GM12892 (cell line): ENCODE results near the gene SAPCD1.

Source experiments
- DNase-seq: peaks from one replicate; pipeline ENCODE4 v3.0.0; 2011; ENCODE audit not compliant: insufficient read length
- FAIRE-seq: peaks from 2 replicates; lab custom pipeline; 2011; peaks lifted over from hg19 to GRCh38; lab: Jason Lieb, UNC
- POLR2A ChIP-seq: IDR thresholded peaks from 2 replicates; pipeline ENCODE4 v1.6.1; 2011; ENCODE audit warnings: low read depth, low read length, control low read depth
- POLR2AphosphoS5 ChIP-seq: IDR thresholded peaks from 2 replicates; pipeline ENCODE4 v1.6.1; 2011; ENCODE audit warnings: low read depth, low read length, control low read depth
- TAF1 ChIP-seq: IDR thresholded peaks from 2 replicates; pipeline ENCODE4 v1.6.1; 2011; ENCODE audit warnings: low read depth, mild to moderate bottlenecking, control low read depth, low read length, borderline replicate concordance

SAPCD1 gene

DNA sequence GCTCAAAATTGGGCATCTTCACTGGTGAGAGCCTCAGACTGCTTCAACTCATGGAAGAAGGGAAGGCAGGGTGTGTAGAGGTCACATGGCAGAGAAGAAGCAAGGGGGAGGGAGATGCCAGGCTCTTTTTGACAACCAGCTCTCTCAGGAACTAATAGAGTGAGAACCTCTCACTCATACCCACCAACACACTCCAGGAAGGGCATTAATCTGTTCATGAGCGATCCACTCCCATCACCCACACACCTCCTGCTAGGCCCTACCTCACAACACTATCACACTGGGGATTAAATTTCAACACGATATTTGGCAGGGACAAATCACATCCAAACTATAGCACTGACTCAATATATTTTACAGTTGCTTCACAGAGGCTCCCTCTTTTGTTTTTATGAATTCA, 20.6 kb upstream of the SAPCD1 start:
- FAIRE-seq: no peak
- no peak for TF ChIP-seq POLR2A
- no peak for TF ChIP-seq TAF1
- TF ChIP-seq POLR2AphosphoS5: no peak
- no peak for DNase-seq

DNA sequence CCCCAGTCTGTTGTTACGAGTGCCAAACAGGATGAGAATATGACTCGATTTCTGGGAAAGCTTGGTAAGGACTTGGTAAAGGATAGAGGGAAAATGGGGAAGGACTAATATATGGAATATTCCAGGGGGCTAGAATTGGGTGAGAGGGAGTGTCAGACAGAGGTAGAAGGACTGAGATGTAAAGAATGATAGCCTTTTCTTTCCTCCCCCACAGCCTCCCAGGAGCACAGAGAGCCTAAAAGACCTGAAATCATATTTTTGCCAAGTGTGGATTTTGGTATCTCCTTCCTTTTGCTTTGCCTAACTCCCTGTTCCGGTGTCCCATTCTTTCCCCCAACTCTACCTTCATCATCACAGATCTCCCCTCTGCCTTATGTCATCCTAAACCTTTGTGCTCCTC, 19.6 kb upstream of the SAPCD1 start:
- FAIRE-seq (no peak), DNase-seq (no peak)
- no peak for TF ChIP-seq TAF1
- no peak for TF ChIP-seq POLR2A
- no peak for TF ChIP-seq POLR2AphosphoS5

DNA sequence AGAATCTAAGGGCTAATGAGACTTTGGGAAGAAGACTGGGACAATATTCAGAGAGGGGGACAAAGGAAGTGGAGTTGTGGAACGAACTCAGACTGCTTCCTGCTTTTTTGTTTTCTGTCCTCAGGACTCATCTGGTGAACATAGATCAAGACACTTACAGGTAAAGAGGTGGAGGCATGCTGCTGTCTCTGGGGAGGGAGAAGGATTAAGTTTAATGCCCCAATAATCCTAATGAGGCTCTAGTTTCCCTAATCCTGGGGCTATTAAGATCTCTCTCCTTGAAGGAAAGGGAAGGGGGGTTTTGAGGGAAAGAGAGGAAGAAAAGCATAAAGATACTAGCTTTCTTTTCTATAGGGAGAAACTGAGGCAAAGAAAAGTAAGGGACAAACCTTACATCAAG, 18.0 kb upstream of the SAPCD1 start:
- DNase-seq: no peak
- no peak for TF ChIP-seq POLR2A
- TF ChIP-seq POLR2AphosphoS5: no peak
- TF ChIP-seq TAF1: no peak
- FAIRE-seq: no peak

DNA sequence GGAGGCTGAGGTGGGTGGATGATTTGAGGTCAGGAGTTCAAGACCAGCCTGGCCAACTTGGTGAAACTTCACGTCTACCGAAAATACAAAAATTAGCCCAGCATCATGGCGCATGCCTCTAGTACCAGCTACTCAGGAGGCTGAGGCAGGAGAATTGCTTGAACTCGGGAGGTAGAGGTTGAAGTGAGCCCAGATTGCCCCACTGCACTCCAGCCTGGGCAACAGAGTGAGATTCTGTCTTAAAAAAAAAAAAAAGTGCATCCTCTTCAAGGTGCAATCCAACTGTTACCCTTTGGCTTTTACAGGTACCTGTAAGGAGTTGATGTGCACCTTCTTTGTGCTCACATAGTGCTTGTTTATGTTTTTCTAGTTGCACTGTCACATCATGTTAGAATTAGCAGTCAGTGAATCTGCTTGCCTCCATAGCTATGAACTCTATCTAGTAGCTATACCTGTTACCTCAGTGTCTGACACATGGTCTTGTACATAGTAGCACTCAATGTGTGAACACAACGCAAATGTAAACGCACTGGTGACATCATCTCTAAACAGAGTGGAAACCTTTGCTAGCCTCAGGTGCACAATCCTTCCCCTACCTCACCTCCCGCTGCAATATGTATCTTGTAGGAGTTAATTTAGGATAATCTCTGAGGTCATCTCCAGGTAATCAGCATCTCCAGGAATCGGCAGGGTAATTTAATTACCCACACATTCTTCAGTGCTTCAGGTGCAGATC, 13.0 kb upstream of the SAPCD1 start:
- no peak for FAIRE-seq
- no peak for DNase-seq
- TF ChIP-seq POLR2A (no peak), POLR2AphosphoS5 (no peak)

DNA sequence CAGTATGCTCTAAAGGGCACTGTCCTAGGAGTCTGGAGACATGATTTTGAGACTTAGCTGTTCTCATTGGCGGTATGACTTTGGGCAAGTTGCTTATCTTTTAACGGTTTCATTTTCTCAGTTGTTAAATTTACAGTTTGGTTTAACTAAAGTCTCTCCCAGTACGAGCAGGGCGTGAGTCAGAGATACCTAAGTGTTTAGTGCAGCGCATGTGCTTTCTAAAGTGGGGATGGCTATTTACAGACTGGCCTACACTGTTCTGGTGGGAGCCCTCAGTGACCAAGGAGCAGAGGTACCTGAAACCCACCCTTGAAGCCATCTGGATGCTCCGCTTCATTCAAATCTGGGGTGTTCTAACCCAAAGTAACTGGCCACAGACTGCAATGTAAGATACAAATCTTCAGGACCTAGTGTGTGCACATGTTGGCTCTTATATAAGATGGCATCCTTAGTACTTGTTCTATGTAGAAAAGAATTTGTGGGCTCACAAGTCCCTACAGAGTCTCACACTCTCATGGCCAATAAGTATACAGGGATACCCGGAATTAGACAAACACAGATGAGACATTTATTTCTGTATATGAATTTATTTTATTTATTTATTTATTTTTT, 11.9 kb upstream of the SAPCD1 start:
- DNase-seq: no peak
- no peak for TF ChIP-seq POLR2AphosphoS5
- no peak for TF ChIP-seq TAF1
- no peak for TF ChIP-seq POLR2A
- no peak for FAIRE-seq

DNA sequence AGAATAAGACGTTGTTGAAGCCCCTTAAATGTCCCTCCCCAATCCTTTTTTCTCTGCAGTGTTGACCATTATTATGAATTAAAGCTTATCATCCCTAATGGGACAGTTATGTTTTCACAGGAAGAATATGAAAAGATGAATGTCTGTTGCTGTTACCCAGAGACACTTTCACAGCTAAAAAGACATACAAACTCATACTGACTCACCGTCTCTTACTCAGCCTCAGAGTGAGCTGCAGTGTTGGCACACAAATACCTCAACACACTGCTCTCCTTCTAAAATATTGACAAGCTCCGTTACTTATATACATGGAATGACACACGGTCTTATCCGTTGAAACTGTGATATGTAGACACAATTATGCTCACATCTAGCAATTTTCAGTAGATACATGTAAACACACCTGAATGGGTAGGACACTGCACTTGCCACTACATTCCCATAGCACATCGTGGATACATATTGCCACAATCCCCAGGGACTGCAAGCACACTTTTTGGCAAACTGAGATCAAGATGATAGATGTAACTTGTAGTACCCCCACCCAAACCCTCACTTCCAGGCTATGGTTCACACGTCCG, 9.6 kb upstream of the SAPCD1 start:
- no peak for TF ChIP-seq POLR2AphosphoS5
- no peak for TF ChIP-seq TAF1
- TF ChIP-seq POLR2A: no peak
- FAIRE-seq (no peak), DNase-seq (no peak)

DNA sequence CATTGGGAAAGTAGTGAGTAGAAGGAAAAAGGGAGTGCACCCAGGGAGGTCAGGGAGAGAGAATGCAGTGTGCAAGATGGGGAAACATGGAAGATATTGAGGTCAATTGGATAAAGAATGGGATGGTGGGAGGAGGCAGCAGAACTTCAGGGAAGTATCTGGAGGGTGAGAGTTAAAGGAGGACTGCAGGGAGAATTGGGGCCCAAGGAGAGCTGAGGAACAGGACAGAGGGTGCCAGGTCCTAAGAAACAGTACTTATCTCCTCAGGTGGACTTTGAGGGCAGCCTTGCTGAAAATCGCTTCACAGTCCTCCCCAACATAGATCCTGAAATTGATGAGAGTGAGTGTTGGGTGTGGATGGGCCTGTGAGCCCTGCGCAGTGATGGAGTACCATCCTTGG, 4.2 kb upstream of the SAPCD1 start:
- DNase-seq: no peak
- TF ChIP-seq TAF1 (no peak), POLR2AphosphoS5 (no peak), POLR2A (no peak)
- FAIRE-seq: no peak

DNA sequence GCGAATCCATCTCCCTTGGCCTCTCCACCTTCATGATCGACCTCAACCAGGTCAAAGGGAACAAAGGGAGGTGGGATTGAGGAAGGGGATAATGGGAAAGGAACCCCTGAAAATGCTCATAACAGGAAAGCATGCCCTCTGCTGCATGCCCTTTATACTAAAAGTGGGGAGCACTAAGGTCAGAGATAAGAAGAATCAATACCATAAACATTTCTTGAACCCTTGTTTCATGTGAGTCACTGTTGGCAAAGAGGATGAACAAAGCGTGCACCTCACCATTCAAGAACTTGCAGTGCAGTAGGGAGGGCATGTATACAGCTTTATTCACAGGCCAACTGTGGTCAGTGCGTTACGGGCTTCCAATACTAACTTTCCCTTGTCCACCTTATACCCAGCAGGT, 1.7 kb upstream of the SAPCD1 start:
- DNase-seq (no peak), FAIRE-seq (no peak)
- TF ChIP-seq TAF1 (no peak), POLR2A (no peak), POLR2AphosphoS5 (no peak)

DNA sequence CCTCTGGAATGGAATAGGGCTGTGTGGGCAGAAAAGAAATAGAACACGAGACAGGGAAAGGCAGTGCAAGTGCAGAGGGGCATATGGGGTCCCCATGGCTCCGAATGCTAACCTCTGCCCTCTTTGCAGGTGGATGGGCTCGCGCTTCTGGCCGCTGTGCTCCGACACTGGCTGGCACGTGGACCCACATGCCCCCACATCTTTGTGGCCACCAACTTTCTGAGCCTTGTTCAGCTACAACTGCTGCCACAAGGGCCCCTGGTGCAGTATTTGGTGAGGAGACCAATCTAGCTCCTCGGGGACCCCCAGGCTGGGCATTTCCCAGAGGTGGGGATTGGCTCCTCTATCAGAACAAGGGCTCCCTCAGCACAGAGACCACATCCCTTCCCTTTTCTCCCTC, 1.1 kb upstream of the SAPCD1 start:
- FAIRE-seq (no peak), DNase-seq (no peak)
- TF ChIP-seq POLR2AphosphoS5 (no peak), POLR2A (no peak), TAF1 (no peak)

DNA sequence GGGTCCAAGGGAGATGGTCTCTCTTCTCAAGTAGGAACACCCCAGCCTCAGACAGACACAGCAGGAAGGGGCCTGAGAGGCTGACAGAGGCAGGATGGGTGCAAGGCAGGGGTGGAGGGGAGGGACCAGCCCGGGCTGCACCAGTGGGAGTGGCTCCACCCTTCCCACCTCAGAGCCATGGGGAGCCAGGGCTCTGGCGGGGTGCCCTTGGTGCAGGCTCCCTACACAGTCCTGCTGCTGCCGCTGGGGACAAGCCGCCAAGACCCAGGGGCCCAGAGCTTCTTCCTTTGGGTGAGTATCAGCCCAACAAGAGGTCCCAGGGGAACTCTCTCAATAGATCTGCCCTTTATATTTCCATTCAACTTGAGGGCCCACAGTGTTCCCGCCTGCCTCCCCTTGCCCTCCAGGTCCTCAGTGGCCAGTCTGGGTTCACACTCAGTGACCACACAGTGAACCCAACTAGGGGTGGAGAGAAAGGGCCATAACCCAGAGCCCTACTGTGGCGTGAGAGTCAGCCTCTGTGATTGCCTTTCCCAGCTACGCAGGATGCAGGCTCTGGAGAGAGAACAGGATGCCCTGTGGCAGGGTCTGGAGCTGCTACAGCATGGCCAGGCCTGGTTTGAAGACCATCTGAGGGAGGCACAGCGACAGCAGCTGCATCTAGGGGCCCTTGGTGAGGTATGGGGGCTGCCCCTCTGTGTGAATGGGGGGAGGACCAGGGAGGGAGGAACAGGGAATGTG, 592 bp downstream of the SAPCD1 start:
- TF ChIP-seq POLR2AphosphoS5: no peak
- no peak for TF ChIP-seq TAF1
- no peak for TF ChIP-seq POLR2A
- FAIRE-seq (no peak), DNase-seq (no peak)

DNA sequence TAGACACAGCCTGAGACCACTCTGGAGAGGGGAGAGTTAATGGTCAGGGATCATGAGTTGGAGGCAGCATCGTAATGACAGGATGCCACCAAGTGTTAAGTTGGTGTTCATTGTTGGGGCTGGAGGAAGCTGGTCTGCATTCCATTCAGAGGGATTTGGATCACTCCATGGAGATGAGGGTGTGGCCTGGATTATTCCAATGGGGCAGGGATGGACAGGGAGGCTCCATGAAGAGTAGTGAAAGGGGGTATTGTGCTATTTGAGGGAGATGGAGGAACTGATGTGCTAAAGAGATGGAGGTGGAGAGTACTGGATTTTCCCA, 1.1 kb downstream of the SAPCD1 start:
- no peak for FAIRE-seq
- no peak for TF ChIP-seq POLR2AphosphoS5
- no peak for TF ChIP-seq POLR2A
- TF ChIP-seq TAF1: no peak
- DNase-seq: no peak
